IgD-negative memory B cell (primary cell): ENCODE data around the gene ZNF586. TPM values are rescaled to one million over a fixed set of nuclear protein-coding genes. Genes with fewer than 3 reads are reported as not detected.
"Not testable (repeated sequence)": the region's sequence is repeated elsewhere in the genome, so short reads cannot be mapped to it uniquely, and the experiment has no call there.

ENCODE experiments used
- H3K27ac Mint-ChIP-seq, 3 donors: one replicate each; pipeline ENCODE4 v1.8.0; 2020 to 2022; ENCODE audit warnings: mild to moderate bottlenecking in 3 of 3, mixed read lengths in 3 of 3, moderate library complexity in 1 of 3
- H3K27me3 Mint-ChIP-seq: one replicate; pipeline ENCODE4 v1.8.0; 2021; ENCODE audit warnings: mixed read lengths
- H3K36me3 Mint-ChIP-seq: one replicate; pipeline ENCODE4 v1.8.0; 2020; ENCODE audit warnings: mild to moderate bottlenecking, mixed read lengths
- H3K4me1 Mint-ChIP-seq, 3 donors: one replicate each; pipeline ENCODE4 v1.8.0; 2020 to 2022; ENCODE audit warnings: mixed read lengths in 3 of 3, mild to moderate bottlenecking in 1 of 3
- H3K4me3 Mint-ChIP-seq, 4 donors: one replicate each; pipeline ENCODE4 v1.8.0; 2020 to 2022; ENCODE audit warnings: mild to moderate bottlenecking in 4 of 4, mixed read lengths in 4 of 4, moderate library complexity in 3 of 4
- H3K9me3 Mint-ChIP-seq, 3 donors: one replicate each; pipeline ENCODE4 v1.8.0; 2020 to 2021; ENCODE audit warnings: mixed read lengths in 3 of 3, mild to moderate bottlenecking in 1 of 3
- polyA plus RNA-seq: library from polyadenylated mRNA; unstranded; fragments of 300-500 nt; fragmentation: Illumina TruSeq; gene quantifications from one replicate; pipeline ENCODE4 v1.2.3, GENCODE V29; 2021

The ZNF586 gene
- polyA plus RNA-seq, 1 donor from 2014 or later, result 19.5 TPM

DNA sequence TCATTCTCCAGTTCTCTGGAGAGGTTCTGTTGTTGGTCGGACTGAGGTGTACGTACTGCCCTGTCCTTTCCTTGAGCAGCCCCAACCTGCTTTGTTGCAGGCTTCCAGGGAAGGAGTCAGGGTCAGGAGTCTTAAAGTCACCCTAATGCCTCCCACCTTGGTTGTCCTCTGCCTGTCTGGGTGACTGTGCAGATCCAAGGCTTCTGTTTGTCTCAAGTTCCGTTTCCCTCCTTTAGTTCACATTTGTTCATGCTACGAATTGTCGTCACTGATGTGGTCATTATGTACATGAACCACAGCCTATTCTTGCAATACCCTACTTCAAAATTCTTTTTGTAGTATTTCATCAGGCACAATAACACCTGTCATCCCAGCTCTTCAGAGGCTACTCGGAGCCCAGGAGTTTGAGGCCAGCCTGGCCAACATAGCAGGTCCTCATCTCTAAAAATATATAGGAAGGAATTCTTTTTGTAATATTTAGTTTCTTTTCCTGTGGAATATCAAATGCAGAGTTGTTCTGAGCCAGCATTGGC, 7.4 kb downstream of the ZNF586 start:
- peaks cover 16 to 54% (median 50%) of the 10 kb centered on the region in 3 donors for H3K9me3 Mint-ChIP-seq
- peak overlapping the region in 2 of 3 donors; percentile 47 to 74 for H3K27ac Mint-ChIP-seq
- H3K27me3 Mint-ChIP-seq, result no peaks in the 10 kb centered on the region
- H3K36me3 Mint-ChIP-seq, result peaks cover 51% of the 10 kb centered on the region
- peak overlapping the region in 1 of 4 donors; percentile 56 for H3K4me3 Mint-ChIP-seq
- H3K4me1 Mint-ChIP-seq, result peaks cover 14 to 27% (median 15%) of the 10 kb centered on the region in 3 donors

- Mint-ChIP-seq H3K36me3 (peaks cover 45% of the 10 kb centered on the region), H3K27ac (peak overlapping the region in 1 of 3 donors; percentile 35), H3K4me3 (no peak overlapping the region), H3K27me3 (no peaks in the 10 kb centered on the region), H3K9me3 (peaks cover 13 to 52% (median 50%) of the 10 kb centered on the region in 3 donors), H3K4me1 (peaks cover 10 to 18% (median 12%) of the 10 kb centered on the region in 3 donors)
Measured at GRCh38 chr19:57778336-57778735, 8.9 kb downstream of the ZNF586 start.

GRCh38 chr19:57779220-57779845, 9.9 kb downstream of the ZNF586 start:
- Mint-ChIP-seq H3K27me3 (no peaks in the 10 kb centered on the region), H3K4me1 (peaks cover 8 to 13% (median 10%) of the 10 kb centered on the region in 3 donors), H3K36me3 (peaks cover 42% of the 10 kb centered on the region), H3K27ac (peak overlapping the region in 1 of 3 donors; percentile 28), H3K9me3 (peaks cover 9 to 50% (median 47%) of the 10 kb centered on the region in 3 donors), H3K4me3 (no peak overlapping the region)

DNA sequence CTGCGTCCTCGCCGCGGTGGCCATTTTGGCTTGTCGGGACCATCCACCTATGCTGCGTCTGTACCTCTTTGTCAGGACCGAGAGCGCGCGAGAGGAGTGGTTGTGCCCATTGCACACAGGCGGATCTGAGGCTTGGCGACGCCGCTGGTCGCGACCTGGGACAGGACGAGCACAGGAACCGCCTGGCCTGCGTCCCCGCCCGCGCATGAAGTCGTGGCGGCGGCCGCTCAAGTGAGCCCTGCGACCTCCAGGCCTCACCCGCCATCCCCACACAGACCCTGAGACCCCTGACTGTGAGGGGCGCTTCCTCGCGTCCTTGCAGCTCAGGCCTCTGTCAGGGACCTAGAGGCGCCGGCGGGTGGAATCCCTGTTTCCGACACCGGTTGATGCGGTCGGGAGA, 16.8 kb downstream of the ZNF586 start:
- peaks cover 0 to 2% (median 1%) of the 10 kb centered on the region in 3 donors for H3K4me1 Mint-ChIP-seq
- no peak overlapping the region for H3K4me3 Mint-ChIP-seq
- H3K27ac Mint-ChIP-seq, result peak overlapping the region in 1 of 3 donors; percentile 59
- peaks cover 0 to 18% (median 15%) of the 10 kb centered on the region in 3 donors for H3K9me3 Mint-ChIP-seq
- H3K36me3 Mint-ChIP-seq, result peaks cover 20% of the 10 kb centered on the region
- no peaks in the 10 kb centered on the region for H3K27me3 Mint-ChIP-seq

DNA sequence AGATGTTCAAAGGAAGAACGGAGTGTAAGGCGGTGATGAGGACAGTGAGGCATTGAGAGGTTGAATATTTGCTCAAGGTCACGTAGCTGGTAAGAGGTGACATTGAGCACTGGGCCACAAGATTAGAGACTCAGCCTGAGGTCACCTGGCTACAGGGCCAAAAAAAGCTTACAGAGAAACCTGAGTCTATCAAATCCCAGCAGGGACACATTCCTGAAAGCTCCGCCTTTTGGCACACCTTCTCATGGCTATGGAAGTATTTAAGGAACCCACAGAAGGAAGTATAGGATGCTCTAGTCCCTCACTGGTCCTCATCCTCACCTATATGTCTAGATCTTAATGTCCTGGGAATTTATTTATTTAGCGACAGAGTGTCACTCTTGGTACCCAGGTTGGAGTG, 17.4 kb downstream of the ZNF586 start:
- H3K4me3 Mint-ChIP-seq, result no peak overlapping the region
- peaks cover 20% of the 10 kb centered on the region for H3K36me3 Mint-ChIP-seq
- H3K27me3 Mint-ChIP-seq, result no peaks in the 10 kb centered on the region
- H3K4me1 Mint-ChIP-seq, result peaks cover 0 to 2% (median 1%) of the 10 kb centered on the region in 3 donors
- H3K9me3 Mint-ChIP-seq, result peaks cover 0 to 15% (median 15%) of the 10 kb centered on the region in 3 donors
- H3K27ac Mint-ChIP-seq, result no peak overlapping the region

DNA sequence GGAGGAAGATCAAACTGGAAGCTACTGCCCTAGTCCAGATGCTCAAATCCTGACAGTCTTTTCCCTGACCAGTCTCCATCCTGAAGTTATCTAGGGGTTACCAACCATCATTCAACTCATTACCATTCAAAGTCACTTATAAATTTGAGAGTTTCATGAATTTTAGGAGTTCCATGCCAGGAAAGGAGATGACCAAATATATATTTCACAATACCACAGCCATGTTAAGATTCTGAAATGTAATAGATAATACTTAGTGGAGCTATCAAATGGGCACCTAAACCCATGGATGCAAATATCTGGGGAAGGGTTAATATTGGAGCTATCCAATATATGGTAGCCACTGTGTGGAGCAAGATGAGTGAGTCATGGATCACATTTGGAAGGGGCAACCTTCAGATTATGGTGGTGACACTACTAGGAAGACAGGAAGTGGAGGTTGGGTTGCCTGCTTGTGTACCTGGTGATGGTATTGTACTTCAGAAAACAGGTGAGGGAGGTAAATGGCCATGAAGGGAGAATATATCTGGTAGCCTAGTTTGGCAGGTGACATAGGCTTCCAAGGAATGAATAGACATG, 18.7 kb downstream of the ZNF586 start:
- peaks cover 0 to 4% (median 1%) of the 10 kb centered on the region in 3 donors for H3K4me1 Mint-ChIP-seq
- H3K27me3 Mint-ChIP-seq, result no peaks in the 10 kb centered on the region
- no peak overlapping the region for H3K4me3 Mint-ChIP-seq
- no peak overlapping the region for H3K27ac Mint-ChIP-seq
- H3K9me3 Mint-ChIP-seq, result peaks cover 0 to 15% (median 10%) of the 10 kb centered on the region in 3 donors
- peaks cover 21% of the 10 kb centered on the region for H3K36me3 Mint-ChIP-seq

DNA sequence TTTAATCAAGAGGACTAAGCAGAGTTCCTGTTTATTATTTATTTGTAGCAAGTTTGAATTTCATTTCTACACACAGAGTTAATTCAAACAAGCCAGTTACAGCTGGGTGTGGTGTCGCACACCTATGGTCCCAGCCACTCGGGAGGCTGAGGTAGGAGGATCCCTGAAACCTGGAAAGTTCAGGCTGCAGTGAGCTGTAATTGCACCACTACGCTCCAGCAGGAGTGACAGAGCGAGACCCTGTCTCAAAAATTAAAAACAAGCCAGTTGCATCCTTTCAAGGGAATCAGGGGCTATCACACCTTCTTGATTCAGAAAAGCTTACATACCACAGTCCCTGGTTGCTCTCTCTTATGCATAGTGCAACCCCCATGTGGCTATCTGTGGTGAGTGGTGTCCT, 19.8 kb downstream of the ZNF586 start:
- Mint-ChIP-seq H3K4me3 (no peak overlapping the region), H3K36me3 (peaks cover 20% of the 10 kb centered on the region), H3K4me1 (peaks cover 0 to 4% (median 1%) of the 10 kb centered on the region in 3 donors), H3K27ac (no peak overlapping the region), H3K27me3 (no peaks in the 10 kb centered on the region), H3K9me3 (peaks cover 0 to 15% (median 10%) of the 10 kb centered on the region in 3 donors)

DNA sequence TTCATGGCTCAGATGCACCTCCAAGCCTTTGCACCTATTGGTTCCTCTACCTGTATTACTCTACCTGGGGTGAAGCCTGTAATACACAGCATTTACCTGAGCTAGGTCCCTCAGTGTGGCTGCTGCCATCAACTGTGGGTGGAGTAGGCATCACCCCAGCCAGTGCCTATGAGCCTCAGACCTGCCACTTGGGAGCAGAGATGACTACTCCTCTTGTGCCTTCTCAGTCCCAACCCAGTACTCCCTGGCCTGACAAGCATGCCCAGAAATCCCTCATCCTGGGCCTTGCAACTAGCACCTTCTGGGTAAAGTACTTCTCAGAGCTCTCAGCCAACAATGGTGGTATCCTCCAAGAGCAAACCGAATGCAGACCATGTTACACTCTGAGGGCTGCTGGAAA, 27.1 kb downstream of the ZNF586 start:
- not testable (repeated sequence) for H3K4me3 Mint-ChIP-seq, H3K9me3 Mint-ChIP-seq, H3K27me3 Mint-ChIP-seq, H3K27ac Mint-ChIP-seq, H3K36me3 Mint-ChIP-seq
- H3K4me1 Mint-ChIP-seq, result peaks cover 3 to 14% (median 7%) of the 10 kb centered on the region in 3 donors

GRCh38 chr19:57800696-57801095, 31.2 kb downstream of the ZNF586 start:
- Mint-ChIP-seq H3K9me3 (peaks cover 0 to 2% (median 0%) of the 10 kb centered on the region in 3 donors), H3K27ac (no peak overlapping the region), H3K36me3 (peaks cover 6% of the 10 kb centered on the region)

DNA sequence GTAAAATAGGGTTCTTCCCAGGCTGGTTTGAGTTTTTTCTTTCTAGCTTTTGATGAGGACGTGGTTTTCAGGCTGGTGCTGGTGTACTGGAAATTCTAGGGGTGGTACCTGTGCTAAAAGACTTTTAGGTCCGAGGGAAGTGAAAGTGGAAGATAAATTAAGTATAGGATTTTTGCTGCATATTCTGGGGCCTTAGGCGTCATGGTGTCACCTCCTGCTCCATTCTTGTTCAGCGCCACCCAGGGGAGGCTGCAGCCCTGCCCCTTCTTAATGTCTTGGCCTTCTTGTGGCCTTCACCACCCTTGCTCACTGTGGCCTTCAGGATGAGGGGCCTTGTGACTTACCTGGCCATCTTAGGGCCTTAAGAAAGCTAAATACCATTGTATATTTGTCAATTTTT, 32.8 kb downstream of the ZNF586 start:
- H3K27me3 Mint-ChIP-seq, result no peaks in the 10 kb centered on the region
- peak overlapping the region in 2 of 3 donors; percentile 29 to 32 for H3K27ac Mint-ChIP-seq
- H3K9me3 Mint-ChIP-seq, result peaks cover 0 to 2% (median 0%) of the 10 kb centered on the region in 3 donors
- H3K4me3 Mint-ChIP-seq, result peak overlapping the region in 2 of 4 donors; percentile 24 to 31
- peaks cover 4% of the 10 kb centered on the region for H3K36me3 Mint-ChIP-seq
- peaks cover 15 to 31% (median 24%) of the 10 kb centered on the region in 3 donors for H3K4me1 Mint-ChIP-seq

More at GRCh38 chr19:57800696-57801095, 31.2 kb downstream of the ZNF586 start:
- Mint-ChIP-seq H3K4me1 (peaks cover 15 to 31% (median 24%) of the 10 kb centered on the region in 3 donors), H3K4me3 (no peak overlapping the region), H3K27me3 (no peaks in the 10 kb centered on the region)

DNA sequence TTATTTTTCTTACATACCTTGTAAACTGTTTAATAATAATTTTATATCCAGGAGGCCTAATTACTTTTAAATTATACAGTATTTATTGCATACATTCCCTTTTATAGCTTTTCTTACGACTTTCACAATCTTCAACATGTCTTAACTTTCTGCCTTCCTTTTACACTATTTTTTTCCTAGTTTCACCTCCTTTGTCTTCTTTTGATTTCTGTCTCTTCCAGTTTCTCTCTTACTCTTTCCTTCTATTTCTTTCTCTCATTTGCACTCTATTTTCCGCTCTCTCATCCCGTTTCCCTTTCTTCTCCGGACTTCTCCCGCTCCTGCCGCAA, 33.8 kb downstream of the ZNF586 start:
- Mint-ChIP-seq H3K9me3 (peaks cover 0 to 2% (median 0%) of the 10 kb centered on the region in 3 donors), H3K4me3 (peak overlapping the region in 3 of 4 donors; percentile 77 to 95 (median 77)), H3K27me3 (no peaks in the 10 kb centered on the region), H3K4me1 (peaks cover 15 to 36% (median 22%) of the 10 kb centered on the region in 3 donors), H3K27ac (peak overlapping the region in 2 of 3 donors; percentile 59 to 84), H3K36me3 (peaks cover 4% of the 10 kb centered on the region)

- Mint-ChIP-seq H3K4me1 (peaks cover 15 to 36% (median 22%) of the 10 kb centered on the region in 3 donors), H3K36me3 (peaks cover 6% of the 10 kb centered on the region), H3K27ac (peak overlapping the region in 2 of 3 donors; percentile 59 to 84), H3K4me3 (peak overlapping the region in 3 of 4 donors; percentile 77 to 95 (median 77)), H3K27me3 (no peaks in the 10 kb centered on the region), H3K9me3 (peaks cover 0 to 2% (median 0%) of the 10 kb centered on the region in 3 donors)
Measured at GRCh38 chr19:57803594-57804325, 34.3 kb downstream of the ZNF586 start.

DNA sequence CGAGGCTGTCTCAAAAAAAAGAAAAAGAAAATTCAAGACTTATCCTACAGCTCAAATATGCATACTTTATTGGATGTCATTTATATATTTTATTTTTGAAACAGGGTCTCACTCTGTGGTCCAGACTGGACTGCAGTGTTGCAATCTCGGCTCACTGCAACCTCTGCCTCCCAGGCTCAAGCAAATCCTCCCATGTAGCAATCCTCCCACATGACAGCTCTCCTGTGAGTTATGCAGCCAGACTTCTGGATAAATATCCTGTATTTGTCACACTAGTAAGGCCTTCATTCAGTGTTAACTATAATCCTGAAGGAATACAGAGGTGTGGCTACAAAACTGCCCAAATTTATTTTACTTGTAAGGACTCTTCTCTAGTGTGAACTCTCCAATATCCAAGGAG, 38.1 kb downstream of the ZNF586 start:
- peak overlapping the region in 1 of 4 donors; percentile 15 for H3K4me3 Mint-ChIP-seq
- H3K4me1 Mint-ChIP-seq, result peaks cover 13 to 22% (median 21%) of the 10 kb centered on the region in 3 donors
- H3K27me3 Mint-ChIP-seq, result no peaks in the 10 kb centered on the region
- H3K9me3 Mint-ChIP-seq, result peaks cover 0 to 2% (median 0%) of the 10 kb centered on the region in 3 donors
- H3K36me3 Mint-ChIP-seq, result peaks cover 4% of the 10 kb centered on the region
- no peak overlapping the region for H3K27ac Mint-ChIP-seq

- peak overlapping the region in 1 of 4 donors; percentile 70 for H3K4me3 Mint-ChIP-seq
- H3K4me1 Mint-ChIP-seq, result peaks cover 21 to 33% (median 22%) of the 10 kb centered on the region in 3 donors
- H3K27me3 Mint-ChIP-seq, H3K9me3 Mint-ChIP-seq, H3K36me3 Mint-ChIP-seq, H3K27ac Mint-ChIP-seq: not testable (repeated sequence)
Measured at GRCh38 chr19:57810410-57811295, 41.2 kb downstream of the ZNF586 start.
